Immature natural killer cell (primary cell): ENCODE data around the gene GRK2. TPM values are rescaled to one million over a fixed set of nuclear protein-coding genes. Genes with fewer than 3 reads are reported as not detected.

Experiments
- DNase-seq, 3 donors: peaks; one replicate each; pipeline ENCODE4 v3.0.0; 2022; ENCODE audit warnings: mixed read lengths in 1 of 3
- H3K27ac Mint-ChIP-seq, 6 donors: one replicate each; pipeline ENCODE4 v1.8.0; 2020; ENCODE audit warnings: mixed read lengths in 6 of 6, mild to moderate bottlenecking in 5 of 6, inconsistent platforms in 4 of 6, moderate library complexity in 3 of 6
- H3K27me3 Mint-ChIP-seq, 3 donors: one replicate each; pipeline ENCODE4 v1.8.0; 2020 to 2021; ENCODE audit warnings: low read depth in 3 of 3, mild to moderate bottlenecking in 3 of 3, mixed read lengths in 3 of 3, moderate library complexity in 3 of 3, inconsistent platforms in 1 of 3
- H3K36me3 Mint-ChIP-seq, 3 donors: one replicate each; pipeline ENCODE4 v1.8.0; 2020; ENCODE audit warnings: mixed read lengths in 3 of 3, inconsistent platforms in 2 of 3, mild to moderate bottlenecking in 2 of 3
- H3K4me1 Mint-ChIP-seq, 2 donors: one replicate each; pipeline ENCODE4 v1.8.0; 2020; ENCODE audit warnings: inconsistent platforms in 2 of 2, mild to moderate bottlenecking in 2 of 2, mixed read lengths in 2 of 2, moderate library complexity in 1 of 2
- H3K4me3 Mint-ChIP-seq, 5 donors: one replicate each; pipeline ENCODE4 v1.8.0; 2020; ENCODE audit warnings: mild to moderate bottlenecking in 5 of 5, mixed read lengths in 5 of 5, inconsistent platforms in 3 of 5, moderate library complexity in 3 of 5
- H3K9me3 Mint-ChIP-seq, 6 donors: one replicate each; pipeline ENCODE4 v1.8.0; 2020; ENCODE audit warnings: mild to moderate bottlenecking in 6 of 6, mixed read lengths in 6 of 6, inconsistent platforms in 4 of 6, moderate library complexity in 3 of 6
- polyA plus RNA-seq, 3 donors: library from polyadenylated mRNA; unstranded; fragments of 300-500 nt; fragmentation: Illumina TruSeq; gene quantifications; one replicate each; pipeline ENCODE4 v1.2.3, GENCODE V29; 2021

GRK2 gene
- polyA plus RNA-seq, 3 donors from 2014 or later: 15.2 to 25.9 (median 22.9) TPM

GRCh38 chr11:67245046-67245445 lies 21.2 kb upstream of the GRK2 start:
- Mint-ChIP-seq H3K4me3 (peak overlapping the region in 1 of 5 donors; percentile 14), H3K4me1 (peaks cover 45 to 69% of the 10 kb centered on the region in 2 donors), H3K27me3 (peaks cover 10 to 21% (median 11%) of the 10 kb centered on the region in 3 donors), H3K9me3 (no peaks in the 10 kb centered on the region), H3K27ac (peak overlapping the region in 3 of 6 donors; percentile 25 to 76 (median 42)), H3K36me3 (peaks cover 12 to 61% (median 46%) of the 10 kb centered on the region in 3 donors)
- DNase-seq: no peak

GRCh38 chr11:67247946-67248550 lies 18.2 kb upstream of the GRK2 start:
- Mint-ChIP-seq H3K9me3 (no peaks in the 10 kb centered on the region), H3K36me3 (peaks cover 12 to 66% (median 60%) of the 10 kb centered on the region in 3 donors), H3K4me1 (peaks cover 32 to 64% of the 10 kb centered on the region in 2 donors), H3K27me3 (peaks cover 6 to 14% (median 8%) of the 10 kb centered on the region in 3 donors), H3K27ac (peak overlapping the region in 5 of 6 donors; percentile 27 to 65 (median 56)), H3K4me3 (no peak overlapping the region)
- DNase-seq: no peak

GRCh38 chr11:67248653-67249052 lies 17.6 kb upstream of the GRK2 start:
- H3K9me3 Mint-ChIP-seq: no peaks in the 10 kb centered on the region
- H3K27ac Mint-ChIP-seq: peak overlapping the region in 4 of 6 donors; percentile 7 to 65 (median 42)
- no peak for DNase-seq
- H3K4me3 Mint-ChIP-seq: no peak overlapping the region
- peaks cover 36 to 64% of the 10 kb centered on the region in 2 donors for H3K4me1 Mint-ChIP-seq
- H3K36me3 Mint-ChIP-seq: peaks cover 15 to 68% (median 64%) of the 10 kb centered on the region in 3 donors
- peaks cover 6 to 18% (median 8%) of the 10 kb centered on the region in 3 donors for H3K27me3 Mint-ChIP-seq

GRCh38 chr11:67250059-67251043 lies 15.9 kb upstream of the GRK2 start:
- no peak for DNase-seq
- H3K36me3 Mint-ChIP-seq: peaks cover 22 to 67% (median 65%) of the 10 kb centered on the region in 3 donors
- H3K4me1 Mint-ChIP-seq: peaks cover 44 to 64% of the 10 kb centered on the region in 2 donors
- H3K9me3 Mint-ChIP-seq: no peaks in the 10 kb centered on the region
- H3K27ac Mint-ChIP-seq: peak overlapping the region in 3 of 6 donors; percentile 57 to 67 (median 58)
- H3K4me3 Mint-ChIP-seq: no peak overlapping the region
- peaks cover 6 to 22% (median 13%) of the 10 kb centered on the region in 3 donors for H3K27me3 Mint-ChIP-seq

- no peak overlapping the region for H3K4me3 Mint-ChIP-seq
- H3K36me3 Mint-ChIP-seq: peaks cover 24 to 65% (median 50%) of the 10 kb centered on the region in 3 donors
- DNase-seq: no peak
- H3K27me3 Mint-ChIP-seq: peaks cover 6 to 23% (median 13%) of the 10 kb centered on the region in 3 donors
- no peaks in the 10 kb centered on the region for H3K9me3 Mint-ChIP-seq
- H3K27ac Mint-ChIP-seq: peak overlapping the region; percentile 21 to 88 (median 58)
- peaks cover 42 to 50% of the 10 kb centered on the region in 2 donors for H3K4me1 Mint-ChIP-seq
These were observed 14.4 kb upstream of the GRK2 start for GRCh38 chr11:67251841-67252240.

GRCh38 chr11:67252831-67253239 lies 13.4 kb upstream of the GRK2 start:
- peaks cover 6 to 28% (median 13%) of the 10 kb centered on the region in 3 donors for H3K27me3 Mint-ChIP-seq
- peak overlapping the region in 4 of 5 donors; percentile 10 to 62 (median 30) for H3K4me3 Mint-ChIP-seq
- DNase-seq: peak; percentile 46 to 57 (median 47)
- H3K27ac Mint-ChIP-seq: peak overlapping the region; percentile 14 to 88 (median 78)
- H3K9me3 Mint-ChIP-seq: no peaks in the 10 kb centered on the region
- peaks cover 25 to 67% (median 49%) of the 10 kb centered on the region in 3 donors for H3K36me3 Mint-ChIP-seq
- H3K4me1 Mint-ChIP-seq: peaks cover 42 to 50% of the 10 kb centered on the region in 2 donors

GRCh38 chr11:67253872-67254624 lies 12.2 kb upstream of the GRK2 start:
- Mint-ChIP-seq H3K4me1 (peaks cover 43% of the 10 kb centered on the region in 2 donors), H3K27ac (peak overlapping the region; percentile 50 to 88 (median 78)), H3K27me3 (peaks cover 6 to 30% (median 13%) of the 10 kb centered on the region in 3 donors), H3K4me3 (peak overlapping the region; percentile 7 to 62 (median 21)), H3K36me3 (peaks cover 25 to 55% (median 41%) of the 10 kb centered on the region in 3 donors), H3K9me3 (no peaks in the 10 kb centered on the region)
- no peak for DNase-seq

GRCh38 chr11:67254798-67255197 lies 11.5 kb upstream of the GRK2 start:
- Mint-ChIP-seq H3K27ac (peak overlapping the region in 4 of 6 donors; percentile 35 to 88 (median 75)), H3K36me3 (peaks cover 21 to 47% (median 33%) of the 10 kb centered on the region in 3 donors), H3K27me3 (peaks cover 4 to 28% (median 13%) of the 10 kb centered on the region in 3 donors), H3K4me3 (no peak overlapping the region), H3K4me1 (peaks cover 44 to 46% of the 10 kb centered on the region in 2 donors), H3K9me3 (no peaks in the 10 kb centered on the region)
- no peak for DNase-seq

GRCh38 chr11:67255353-67255752 lies 10.9 kb upstream of the GRK2 start:
- Mint-ChIP-seq H3K9me3 (no peaks in the 10 kb centered on the region), H3K27me3 (peaks cover 4 to 27% (median 11%) of the 10 kb centered on the region in 3 donors), H3K4me3 (no peak overlapping the region), H3K36me3 (peaks cover 21 to 47% (median 31%) of the 10 kb centered on the region in 3 donors), H3K4me1 (peaks cover 44 to 48% of the 10 kb centered on the region in 2 donors), H3K27ac (peak overlapping the region in 5 of 6 donors; percentile 48 to 81 (median 69))
- DNase-seq: no peak

GRCh38 chr11:67255864-67256263 lies 10.4 kb upstream of the GRK2 start:
- no peak for DNase-seq
- H3K4me3 Mint-ChIP-seq: no peak overlapping the region
- H3K9me3 Mint-ChIP-seq: no peaks in the 10 kb centered on the region
- H3K27me3 Mint-ChIP-seq: peaks cover 2 to 23% (median 7%) of the 10 kb centered on the region in 3 donors
- peaks cover 21 to 44% (median 26%) of the 10 kb centered on the region in 3 donors for H3K36me3 Mint-ChIP-seq
- peaks cover 45 to 46% of the 10 kb centered on the region in 2 donors for H3K4me1 Mint-ChIP-seq
- peak overlapping the region in 4 of 6 donors; percentile 4 to 73 (median 58) for H3K27ac Mint-ChIP-seq

GRCh38 chr11:67256477-67257135 lies 9.7 kb upstream of the GRK2 start:
- H3K27me3 Mint-ChIP-seq: peaks cover 2 to 23% (median 7%) of the 10 kb centered on the region in 3 donors
- H3K36me3 Mint-ChIP-seq: peaks cover 19 to 37% (median 21%) of the 10 kb centered on the region in 3 donors
- no peak for DNase-seq
- peak overlapping the region in 3 of 6 donors; percentile 45 to 74 (median 65) for H3K27ac Mint-ChIP-seq
- no peaks in the 10 kb centered on the region for H3K9me3 Mint-ChIP-seq
- H3K4me3 Mint-ChIP-seq: no peak overlapping the region
- H3K4me1 Mint-ChIP-seq: peaks cover 39 to 49% of the 10 kb centered on the region in 2 donors

GRCh38 chr11:67260406-67260805 lies 5.9 kb upstream of the GRK2 start:
- peaks cover 0 to 13% (median 6%) of the 10 kb centered on the region in 3 donors for H3K36me3 Mint-ChIP-seq
- H3K27me3 Mint-ChIP-seq: peaks cover 6 to 14% (median 13%) of the 10 kb centered on the region in 3 donors
- DNase-seq: no peak
- no peaks in the 10 kb centered on the region for H3K9me3 Mint-ChIP-seq
- H3K27ac Mint-ChIP-seq: peak overlapping the region in 1 of 6 donors; percentile 46
- H3K4me1 Mint-ChIP-seq: peaks cover 22 to 35% of the 10 kb centered on the region in 2 donors
- H3K4me3 Mint-ChIP-seq: peak overlapping the region in 1 of 5 donors; percentile 36
